Measurements from ENCODE around the gene MCM3AP.

The MCM3AP gene

GRCh38 chr21:46215436-46216131 lies 69.8 kb downstream of the MCM3AP start:
- DNase-seq, result no peak

- no peak for DNase-seq
These were observed 70.7 kb downstream of the MCM3AP start for GRCh38 chr21:46214478-46215340.

- no peak for DNase-seq
These were observed 71.7 kb downstream of the MCM3AP start for GRCh38 chr21:46213620-46214286.

GRCh38 chr21:46212721-46213484 lies 72.5 kb downstream of the MCM3AP start:
- no peak for DNase-seq

DNA sequence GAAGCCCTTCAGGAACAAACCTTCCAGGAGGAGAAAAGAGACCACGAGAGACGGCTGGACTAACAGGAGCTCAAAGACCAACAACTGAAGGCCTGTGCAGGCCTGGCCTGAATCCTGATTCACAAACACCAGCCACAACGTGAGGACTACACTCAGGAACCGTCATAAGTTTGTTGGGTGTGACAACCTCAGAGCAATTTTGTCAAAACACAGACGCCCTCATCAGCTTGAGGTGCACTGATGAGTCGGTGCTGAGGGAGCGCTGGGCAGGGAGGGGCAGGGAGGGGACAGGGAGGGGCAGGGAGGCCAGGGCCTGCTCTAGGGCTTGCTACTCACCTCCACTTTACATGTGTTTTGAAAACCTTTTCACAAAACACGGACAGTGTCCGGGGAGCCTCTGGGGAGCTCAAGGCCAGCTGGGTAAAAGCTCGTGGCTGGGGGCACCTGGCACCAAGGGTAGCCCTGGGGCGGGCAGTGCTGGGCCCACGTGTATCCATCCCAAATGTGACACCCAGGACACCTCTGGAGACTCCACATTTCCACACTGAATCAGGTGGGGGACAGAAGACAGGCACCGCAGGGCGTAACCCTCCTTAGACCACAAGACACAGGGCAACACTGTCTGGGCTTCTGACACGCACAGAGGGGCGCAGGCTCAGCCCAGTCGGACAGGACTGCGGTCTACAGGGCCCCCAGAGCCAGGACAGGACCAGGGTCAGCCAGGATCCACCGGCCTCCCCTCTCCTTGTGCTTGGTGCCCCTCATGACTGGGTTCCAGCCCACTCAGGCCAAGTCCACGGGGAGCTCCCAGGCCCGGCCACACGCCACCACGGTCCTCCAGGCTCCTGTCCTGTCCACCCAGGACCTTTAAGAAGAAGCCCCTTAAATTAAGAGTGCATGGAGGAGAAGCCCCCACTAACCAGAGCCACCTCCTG lies 73.4 kb downstream of the MCM3AP start:
- DNase-seq, result no peak

- DNase-seq, result no peak
These were observed 74.0 kb downstream of the MCM3AP start for GRCh38 chr21:46211376-46211775.

- no peak for DNase-seq
These were observed 74.9 kb downstream of the MCM3AP start for GRCh38 chr21:46210378-46211136.

DNA sequence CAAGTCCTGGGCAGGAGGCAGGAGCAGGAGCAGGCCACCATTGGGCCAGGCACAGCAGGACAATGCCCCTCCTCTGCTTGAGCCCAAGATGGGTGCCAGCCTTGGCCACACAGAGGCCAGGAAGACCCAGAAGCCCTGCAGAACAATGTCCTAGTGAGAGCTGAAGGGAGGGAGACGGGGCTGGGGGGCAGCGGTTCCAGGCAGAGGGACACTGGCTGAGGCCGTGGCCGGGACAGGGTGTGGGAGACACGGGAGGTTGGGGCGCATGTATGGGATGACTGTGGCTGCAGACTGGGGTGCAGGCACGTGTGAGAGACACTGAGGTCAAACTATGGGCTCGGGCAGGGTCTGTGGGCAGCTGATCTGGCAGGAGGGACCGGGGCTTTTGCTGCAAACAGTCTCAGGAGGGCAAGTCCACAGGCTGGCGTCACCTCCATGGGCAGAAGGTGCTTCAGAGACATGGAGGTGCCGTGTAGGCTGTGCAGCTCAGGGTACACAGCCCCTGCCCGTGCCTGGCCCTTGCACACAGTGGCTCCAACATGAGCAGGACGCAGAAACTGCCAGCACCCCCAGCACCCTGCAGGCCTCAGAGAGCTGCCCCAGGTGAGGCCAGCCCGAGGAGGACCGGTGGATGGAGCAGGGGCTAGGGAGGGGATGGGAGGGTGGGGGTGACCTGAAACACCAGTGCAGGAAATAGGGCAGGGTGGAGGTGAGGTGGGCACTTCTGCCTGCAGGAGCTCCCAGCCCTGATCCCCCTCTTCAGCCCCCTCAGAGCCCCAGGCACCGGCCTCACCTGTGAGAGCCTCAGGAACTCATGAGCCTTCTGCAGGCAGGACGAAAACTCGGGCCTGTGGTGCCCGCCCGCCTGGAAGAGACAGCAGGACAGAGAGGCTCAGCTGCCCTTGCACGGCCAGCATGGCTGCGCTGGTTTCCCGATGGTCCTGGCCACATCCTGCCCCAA lies 76.4 kb downstream of the MCM3AP start:
- no peak for DNase-seq

DNA sequence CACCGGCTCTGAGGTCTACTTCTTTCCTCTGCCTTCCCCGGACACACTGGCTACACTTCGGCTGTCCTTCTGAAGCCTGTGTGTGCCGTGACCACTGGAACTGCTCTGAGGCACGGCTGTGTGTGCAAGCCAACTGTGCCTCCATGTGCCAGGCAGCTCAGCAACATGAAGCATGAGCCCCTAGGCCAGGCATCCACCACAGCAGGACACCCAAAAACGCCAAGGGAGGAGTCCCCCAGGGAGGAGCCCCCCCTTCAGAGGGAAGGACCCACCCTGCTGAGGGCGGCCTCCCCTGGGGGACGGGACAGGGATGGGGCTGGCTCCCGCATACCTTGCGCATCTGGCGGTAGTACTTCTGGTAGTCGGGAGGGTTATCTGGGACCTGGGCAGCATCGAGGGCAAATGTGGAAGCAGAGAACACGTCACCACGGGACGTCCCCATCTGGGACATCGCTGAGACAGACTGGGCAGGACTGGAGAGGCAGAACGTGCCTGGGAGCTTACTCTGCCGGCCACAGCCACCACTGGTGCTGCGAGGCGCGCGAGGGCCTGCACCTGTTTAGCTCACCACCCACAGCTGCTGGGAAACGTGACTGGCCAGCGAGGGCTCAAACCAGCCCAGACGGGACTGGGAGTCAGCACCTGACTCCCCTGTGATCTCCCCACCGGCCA lies 77.4 kb downstream of the MCM3AP start:
- no peak for DNase-seq

- no peak for DNase-seq
These were observed 78.1 kb downstream of the MCM3AP start for GRCh38 chr21:46207006-46207919.

DNA sequence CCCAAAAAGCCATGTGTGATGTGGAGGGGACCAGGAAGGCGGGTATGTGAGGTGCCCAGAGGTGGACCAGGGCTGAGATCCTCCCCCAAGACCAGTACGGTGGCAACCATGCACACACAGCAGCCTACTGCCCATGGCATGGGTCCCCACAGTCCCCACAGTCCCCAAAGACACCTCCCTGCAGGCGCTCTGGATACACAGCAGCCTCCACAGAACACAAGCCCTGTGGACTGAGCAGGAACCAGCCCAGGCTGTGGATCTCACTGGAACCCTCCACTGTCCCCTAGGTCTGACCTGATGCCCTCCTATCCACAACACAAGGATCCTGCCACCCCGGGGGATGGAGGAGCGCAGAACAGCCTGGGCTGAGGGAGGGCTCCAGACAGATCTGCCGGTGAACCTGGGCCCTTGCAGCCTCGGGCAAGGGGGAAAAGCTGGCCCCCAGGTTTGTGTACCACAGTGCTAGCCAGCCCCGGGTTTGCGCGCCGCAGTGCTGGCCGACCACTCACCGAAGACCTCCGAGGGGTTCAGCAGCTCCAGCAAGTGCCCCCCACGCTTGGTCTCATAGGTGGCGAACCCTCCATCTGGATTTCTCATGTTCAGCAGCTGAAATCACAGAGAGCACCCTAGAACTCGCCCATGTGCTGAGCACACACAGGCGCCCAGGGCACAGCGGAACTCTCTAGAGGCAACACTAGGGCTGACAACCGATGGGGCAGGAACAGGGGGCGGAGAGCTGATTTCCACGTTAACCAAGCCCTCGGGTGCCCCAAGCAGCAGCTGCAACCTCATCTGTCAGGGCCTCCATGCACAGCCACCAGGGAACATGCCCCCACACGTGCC lies 79.0 kb downstream of the MCM3AP start:
- no peak for DNase-seq

GRCh38 chr21:46205766-46206162 lies 79.6 kb downstream of the MCM3AP start:
- no peak for DNase-seq

DNA sequence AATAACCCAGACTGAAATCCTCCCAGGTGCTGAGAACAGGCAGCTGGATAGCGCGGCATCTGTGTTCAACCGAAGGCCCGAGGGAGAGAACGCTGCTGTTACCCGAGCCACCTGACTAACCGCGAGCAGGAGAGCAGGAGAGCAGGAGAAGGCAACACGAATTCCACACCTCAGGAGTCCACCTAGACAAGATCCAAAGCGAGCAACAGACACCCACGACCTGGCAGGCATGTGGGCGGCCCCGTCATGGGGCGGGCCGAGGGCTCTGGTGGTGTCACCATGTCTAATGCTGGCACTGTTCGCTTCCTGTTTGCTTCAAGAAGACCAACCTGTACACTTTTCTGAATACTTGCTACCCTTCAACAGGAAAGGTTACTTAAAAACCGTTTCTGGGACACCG lies 80.2 kb downstream of the MCM3AP start:
- DNase-seq, result no peak

DNA sequence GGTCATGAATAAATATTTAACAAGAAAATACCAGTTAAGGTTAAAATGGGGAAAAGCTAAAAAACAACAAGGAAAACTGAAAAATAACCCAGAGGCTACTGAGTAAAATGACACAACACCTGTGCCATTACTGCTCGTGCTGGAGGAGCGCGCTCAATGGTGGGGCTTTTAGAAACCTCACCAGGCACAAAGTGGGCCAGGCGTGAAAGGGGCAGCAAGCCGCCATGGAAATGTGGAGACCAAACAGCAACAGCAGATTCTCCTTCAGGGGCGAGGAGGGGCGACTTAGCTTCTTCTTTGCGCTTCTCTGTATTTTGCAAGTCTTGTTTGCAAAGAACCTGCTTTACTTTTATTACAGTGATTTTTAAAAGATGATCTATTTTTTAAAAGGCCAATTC lies 82.2 kb downstream of the MCM3AP start:
- no peak for DNase-seq

DNA sequence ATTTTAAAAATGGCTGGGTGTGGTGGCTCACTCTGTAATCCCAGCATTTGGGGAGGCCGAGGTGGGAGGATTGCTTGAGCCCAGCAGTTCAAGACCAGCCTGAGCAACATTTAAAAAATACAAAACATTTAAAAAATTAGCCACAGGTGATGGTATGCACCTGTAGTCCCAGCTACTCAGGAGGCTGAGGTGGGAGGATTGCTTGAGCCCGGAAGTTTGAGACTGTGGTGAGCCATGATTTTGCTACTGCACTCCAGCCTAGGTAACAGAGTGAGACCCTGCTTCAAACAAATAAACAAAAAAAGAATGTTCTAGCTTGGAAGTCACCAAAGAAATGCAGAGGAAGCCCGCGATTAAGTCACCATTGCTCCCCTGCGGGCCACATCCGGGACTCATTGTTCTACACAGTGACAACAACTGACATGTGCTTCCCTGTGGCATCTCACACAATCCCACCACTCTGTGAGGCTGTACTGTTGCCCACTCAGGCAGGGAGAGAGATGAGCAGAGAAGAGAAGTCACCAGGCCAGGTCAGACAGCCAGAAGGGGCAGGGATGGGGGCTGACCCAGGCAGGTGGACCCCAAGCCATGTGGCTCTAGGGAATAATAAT lies 82.7 kb downstream of the MCM3AP start:
- no peak for DNase-seq
